Globus pallidus (tissue), 1 donor: ENCODE data around the gene FRK.
"Not testable (repeated sequence)": the region's sequence is repeated elsewhere in the genome, so short reads cannot be mapped to it uniquely, and the experiment has no call there.

ENCODE experiments used
- DNase-seq: peaks from one replicate; pipeline ENCODE4 v3.0.0-alpha.2; 2015; ENCODE audit warnings: low spot score

FRK gene

GRCh38 chr6:116074732-116075390 lies 14.2 kb upstream of the FRK start:
- DNase-seq, result no peak

DNA sequence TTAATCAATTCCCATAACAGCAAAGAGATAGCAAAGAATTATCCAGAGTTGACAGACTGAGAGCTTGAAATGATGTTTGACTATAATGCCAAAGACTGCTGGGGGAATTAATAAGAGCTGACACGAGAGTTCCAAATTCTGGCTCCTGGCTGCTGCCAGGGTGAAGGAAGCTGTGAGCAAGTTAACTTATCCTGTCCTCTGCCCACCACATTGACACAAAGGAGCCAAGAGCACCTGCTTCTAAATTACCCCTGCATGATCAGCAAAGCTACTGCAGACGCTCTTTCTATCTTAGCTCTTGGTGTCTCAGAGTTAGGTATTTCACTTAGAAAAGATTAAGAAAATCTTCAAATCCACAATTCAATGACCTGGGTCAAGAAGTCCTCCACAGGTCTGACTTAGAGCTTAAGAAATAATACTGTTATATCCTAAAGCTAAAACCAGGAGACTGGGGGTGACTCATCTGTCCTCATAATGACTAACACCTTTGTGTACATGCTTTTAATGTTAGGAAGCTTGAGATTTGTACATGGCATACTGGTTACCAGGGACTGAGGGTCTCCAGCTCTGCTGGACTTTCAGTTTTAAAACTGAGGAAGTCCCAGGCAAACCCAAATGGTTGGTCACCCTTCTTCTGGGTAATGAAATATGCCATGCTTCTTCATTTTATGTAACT lies 13.2 kb upstream of the FRK start:
- DNase-seq, result no peak

- no peak for DNase-seq
These were observed 11.7 kb upstream of the FRK start for GRCh38 chr6:116072368-116072767.

DNA sequence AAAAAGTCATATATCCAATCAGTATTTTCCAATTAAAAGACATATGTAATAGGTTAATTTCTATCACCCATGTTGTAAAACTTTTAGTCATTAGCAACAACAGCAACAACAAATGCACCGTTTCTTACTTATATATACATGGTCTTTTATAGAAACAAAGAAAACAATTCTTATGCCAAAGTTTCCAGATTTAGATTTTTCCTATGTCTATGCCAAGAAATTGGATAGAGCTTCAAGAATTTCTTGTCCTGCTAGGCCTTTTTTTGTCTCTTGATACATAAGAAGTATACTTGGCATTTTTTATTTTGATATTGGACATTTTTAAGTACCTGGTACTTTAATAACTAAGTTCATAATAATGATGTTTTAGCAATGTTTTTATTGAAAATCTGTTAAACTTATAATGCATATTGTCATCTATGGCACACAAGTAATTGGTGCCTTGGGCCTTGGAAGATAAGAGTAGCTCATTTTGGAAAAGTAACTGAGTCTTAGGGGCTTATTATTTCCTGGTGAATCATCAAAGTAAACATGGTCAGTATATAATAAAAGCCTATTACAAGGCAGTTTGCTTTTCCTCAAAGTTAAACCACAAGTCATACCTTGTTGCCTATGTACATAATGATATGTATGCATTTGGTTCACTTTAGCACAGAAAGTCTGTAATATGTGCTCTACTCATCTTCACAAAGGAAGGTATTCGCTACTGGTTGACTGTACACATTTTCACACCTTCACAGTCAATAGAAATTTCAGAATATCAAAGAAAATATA lies 10.1 kb upstream of the FRK start:
- DNase-seq, result no peak

DNA sequence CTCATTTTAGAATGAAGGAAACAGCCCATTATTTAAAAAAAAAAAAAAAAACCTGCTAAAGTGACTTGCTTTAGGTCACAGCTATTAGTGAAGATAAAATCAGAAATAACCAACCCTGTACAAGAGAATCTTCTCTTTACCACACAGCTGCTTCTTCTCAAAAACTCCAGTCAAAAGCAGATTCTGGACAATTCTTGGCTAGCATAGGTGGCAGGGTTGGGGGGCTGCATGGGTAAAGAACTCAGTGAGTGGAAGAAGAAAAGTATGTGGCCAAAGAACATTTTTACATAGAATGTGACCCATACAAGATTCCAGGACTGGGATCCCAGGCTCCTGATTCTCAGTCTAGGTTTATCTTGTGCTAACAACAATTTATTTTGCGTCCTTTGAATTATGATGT lies 9.4 kb upstream of the FRK start:
- no peak for DNase-seq

DNA sequence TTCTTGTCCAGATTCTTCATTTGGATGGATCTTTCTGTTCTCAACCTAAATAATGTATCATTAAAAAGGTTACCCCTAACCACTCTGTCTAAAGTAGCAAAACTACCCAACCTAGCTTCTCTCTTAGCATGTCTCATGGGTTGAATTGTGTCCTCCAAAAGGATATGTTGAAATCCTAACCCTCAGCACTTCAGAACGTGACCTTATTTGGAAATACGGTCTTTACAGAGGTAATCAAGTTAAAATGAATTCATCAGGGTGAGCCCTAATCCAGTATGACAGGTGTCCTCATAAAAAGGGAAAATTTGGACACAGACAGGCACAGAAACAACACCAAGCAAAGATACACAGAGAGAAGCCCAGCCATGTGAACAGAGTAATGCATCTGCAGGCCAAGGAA lies 6.1 kb upstream of the FRK start:
- no peak for DNase-seq

DNA sequence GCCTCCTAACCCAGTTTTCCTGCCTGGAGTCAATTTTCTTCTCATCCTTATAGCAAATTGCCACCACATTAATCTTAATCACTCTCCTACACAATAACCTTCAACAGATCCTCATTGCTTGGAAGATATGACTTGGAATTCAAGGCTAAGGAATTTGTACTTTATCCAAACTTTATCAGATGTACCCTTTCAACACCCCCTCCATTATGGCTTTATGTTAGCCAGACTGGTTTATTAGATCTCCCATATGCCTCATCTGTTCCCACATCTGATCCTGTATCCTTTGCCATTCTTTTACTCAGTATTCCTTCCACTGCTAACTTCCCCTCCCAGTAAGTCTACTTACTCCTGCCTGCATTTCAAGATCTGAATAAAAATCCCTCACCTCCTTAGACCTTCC lies 4.0 kb upstream of the FRK start:
- DNase-seq, result no peak

- DNase-seq, result no peak
These were observed 1.8 kb upstream of the FRK start for GRCh38 chr6:116062496-116062895.

- DNase-seq, result no peak
These were observed 749 bp downstream of the FRK start for GRCh38 chr6:116059713-116060571.

- no peak for DNase-seq
These were observed 2.9 kb downstream of the FRK start for GRCh38 chr6:116057766-116058165.

DNA sequence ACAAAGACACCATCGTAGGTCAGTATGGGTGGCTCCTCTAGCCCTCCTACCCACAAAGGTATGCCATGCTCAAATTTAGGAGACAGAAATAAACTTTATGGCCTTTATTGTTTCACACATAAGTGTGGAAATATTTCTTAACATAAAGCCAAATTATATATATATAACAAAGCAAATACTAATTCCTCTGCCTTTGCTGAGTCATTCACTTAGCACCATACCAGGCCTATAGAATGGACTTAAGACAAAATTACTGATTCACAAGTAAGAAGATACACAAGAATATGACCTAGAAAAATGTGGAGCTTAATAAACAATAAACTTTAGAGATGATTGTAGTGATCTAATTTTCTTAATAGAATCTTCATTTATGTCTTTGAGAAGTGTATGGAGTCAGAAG lies 5.2 kb downstream of the FRK start:
- DNase-seq, result no peak

DNA sequence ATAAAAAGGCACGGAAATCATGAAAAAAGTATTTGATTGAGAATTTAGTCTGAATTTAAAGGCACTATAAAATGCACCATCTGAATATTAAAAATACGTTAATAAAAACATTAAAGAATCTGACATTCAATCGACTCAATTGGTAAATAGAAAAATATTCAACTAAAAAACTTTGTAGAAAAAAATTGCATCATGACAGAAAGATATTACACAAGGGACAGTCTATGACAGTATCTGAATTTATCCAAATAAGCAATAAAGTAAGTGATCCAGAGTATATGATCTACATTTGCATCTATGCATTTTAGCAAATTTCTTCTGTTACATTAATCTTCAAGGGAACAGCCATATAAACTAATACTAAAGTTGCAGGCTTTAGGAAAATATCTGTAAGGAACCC lies 9.4 kb downstream of the FRK start:
- no peak for DNase-seq

- no peak for DNase-seq
These were observed 10.0 kb downstream of the FRK start for GRCh38 chr6:116050737-116051136.

DNA sequence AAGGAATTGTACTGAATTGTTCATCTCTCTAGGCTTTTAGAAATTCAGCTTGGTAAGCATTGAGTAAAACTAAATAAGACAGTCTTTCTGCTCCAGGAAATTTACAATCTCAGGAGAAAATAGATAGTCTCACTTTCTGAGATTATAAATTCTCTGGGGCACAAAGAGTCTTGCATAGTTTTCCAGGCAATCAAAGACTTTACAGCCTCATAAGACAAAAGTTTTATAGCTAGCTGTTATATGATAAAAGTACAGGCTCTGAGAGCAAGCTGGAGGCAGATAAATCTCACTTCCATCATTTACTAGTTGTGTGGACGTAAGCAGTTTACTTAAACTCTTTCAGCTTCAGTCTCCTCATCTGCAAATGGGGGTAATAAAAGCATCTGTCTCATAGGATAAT lies 11.4 kb downstream of the FRK start:
- no peak for DNase-seq

DNA sequence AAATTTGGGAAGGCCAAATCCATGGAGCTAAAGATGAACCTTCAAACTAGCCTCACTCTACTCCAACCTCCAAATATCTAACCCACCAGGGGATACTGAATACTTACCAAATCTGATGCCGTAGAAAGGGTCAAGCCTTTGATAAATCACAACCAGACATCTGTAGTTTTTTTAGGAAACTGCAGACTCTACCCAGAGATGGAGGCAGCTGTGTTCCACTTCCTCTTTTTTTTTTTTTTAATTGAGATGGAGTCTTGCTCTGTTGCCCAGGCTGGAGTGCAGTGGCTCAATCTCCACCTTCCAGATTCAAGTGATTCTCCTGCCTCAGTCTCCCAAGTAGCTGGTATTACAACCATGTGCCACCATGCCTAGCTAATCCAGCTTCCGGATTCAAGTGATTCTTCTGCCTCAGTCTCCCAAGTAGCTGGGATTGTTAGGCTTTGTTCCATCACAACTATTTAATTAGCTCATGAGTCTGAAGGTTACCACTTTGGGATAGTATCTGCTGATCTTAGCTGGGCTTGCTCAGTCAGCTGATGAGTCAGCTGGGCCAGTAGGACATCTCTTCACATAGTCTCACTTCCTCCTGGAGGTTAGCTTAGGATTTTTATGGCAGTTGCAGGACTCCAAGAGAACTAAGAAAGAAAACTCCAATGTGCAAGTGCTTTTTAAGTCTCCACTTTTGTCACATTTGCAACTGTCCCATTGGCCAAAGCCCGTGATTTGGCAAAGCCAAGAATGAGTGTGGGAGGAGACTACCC lies 13.3 kb downstream of the FRK start:
- no peak for DNase-seq

GRCh38 chr6:116046737-116047136 lies 14.0 kb downstream of the FRK start:
- DNase-seq, result no peak

DNA sequence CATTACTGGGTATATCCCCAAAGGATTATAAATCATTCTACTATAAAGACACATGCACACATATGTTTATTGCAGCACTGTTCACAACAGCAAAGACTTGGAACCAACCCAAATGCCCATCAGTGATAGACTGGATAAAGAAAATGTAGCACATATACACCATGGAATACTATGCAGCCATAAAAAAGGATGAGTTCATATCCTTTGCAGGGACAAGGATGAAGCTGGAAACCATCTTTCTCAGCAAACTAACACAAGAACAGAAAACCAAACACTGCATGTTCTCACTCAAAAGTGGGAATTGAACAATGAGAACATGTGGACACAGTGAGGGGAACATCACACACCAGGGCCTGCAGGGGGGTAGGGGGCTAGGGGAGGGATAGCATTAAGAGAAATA lies 14.4 kb downstream of the FRK start:
- DNase-seq, result not testable (repeated sequence)

DNA sequence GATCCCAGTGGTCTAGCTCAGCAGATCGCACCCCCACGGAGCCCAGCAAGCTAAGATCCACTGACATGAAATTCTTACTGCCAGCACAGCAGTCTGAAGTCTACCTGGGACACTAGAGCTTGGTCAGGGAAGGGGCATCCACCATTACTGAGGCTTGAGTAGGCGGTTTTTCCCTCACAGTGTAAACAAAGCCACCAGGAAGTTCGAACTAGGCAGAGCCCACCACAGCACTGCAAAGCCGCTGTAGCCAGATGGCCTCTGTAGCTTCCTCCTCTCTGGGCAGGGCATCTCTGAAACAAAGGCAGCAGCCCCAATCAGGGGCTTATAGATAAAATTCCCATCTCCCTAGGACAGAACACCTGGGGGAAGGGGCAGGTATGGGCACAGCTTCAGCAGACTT lies 18.8 kb downstream of the FRK start:
- no peak for DNase-seq

DNA sequence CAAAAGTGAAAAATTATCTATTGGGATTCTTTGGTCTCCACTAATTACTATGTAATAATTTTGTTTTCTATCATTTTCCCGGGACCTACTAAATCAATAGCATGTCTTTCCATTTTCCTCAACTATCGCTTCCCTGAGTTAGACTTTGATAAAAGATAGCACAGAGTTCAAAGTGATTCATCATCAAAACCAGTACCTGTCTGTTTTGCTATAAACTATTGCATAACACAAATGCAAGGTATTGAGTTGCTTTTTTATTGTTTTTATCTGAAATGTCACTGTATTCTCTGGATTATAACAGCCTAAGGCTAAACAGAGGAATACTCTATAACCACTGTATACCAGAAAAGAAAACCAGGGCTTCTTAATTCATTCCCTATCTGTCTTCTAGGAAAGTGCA lies 19.7 kb downstream of the FRK start:
- DNase-seq, result no peak

GRCh38 chr6:116036885-116037284 lies 23.8 kb downstream of the FRK start:
- no peak for DNase-seq

GRCh38 chr6:116036075-116036773 lies 24.5 kb downstream of the FRK start:
- no peak for DNase-seq
